CD4-positive, alpha-beta T cell (primary cell): ENCODE results near the gene ARIH1. TPM values are rescaled to one million over a fixed set of nuclear protein-coding genes. Genes with fewer than 3 reads are reported as not detected.
"Not testable (repeated sequence)": the region's sequence is repeated elsewhere in the genome, so short reads cannot be mapped to it uniquely, and the experiment has no call there.

ENCODE experiments used
- ATAC-seq: fragments of 200-7000 bp; cut with Tn5 transposase; one replicate; pipeline ENCODE4 v1.10.0; 2022; ENCODE audit warnings: mild to moderate bottlenecking; ENCODE audit not compliant: poor library complexity
- CTCF ChIA-PET: fragments of 350-600 bp; sonication (Branson Sonifier 250); formaldehyde crosslinking; loops from one replicate; lab custom pipeline; 2021; ENCODE audit warnings: antibody characterized with exemption, inconsistent platforms; lab: Charles Lee
- POLR2A ChIA-PET: fragments of 350-600 bp; sonication (Branson Sonifier 250); formaldehyde crosslinking; loops from one replicate; lab custom pipeline; 2021; ENCODE audit warnings: antibody characterized with exemption, inconsistent platforms; lab: Charles Lee
- DNase-seq, 14 experiments: peaks; one replicate each; pipeline ENCODE4 v3.0.0-alpha.2; 2013 to 2020; ENCODE audit warnings: mixed read lengths in 2 of 14
- H3K27ac ChIP-seq, 2 donors: one replicate each; pipeline versions ENCODE4 v1.5.1 to v1.7.0; 2013; ENCODE audit warnings: low read length in 2 of 2, low read depth in 1 of 2, mild to moderate bottlenecking in 1 of 2
- H3K27me3 ChIP-seq, 2 experiments: 1 replicate in 1 of 2; 2 replicates in 1 of 2; pipeline versions ENCODE4 v1.6.1 to v1.7.0; 2013; ENCODE audit warnings: low read length in 2 of 2, control low read depth in 1 of 2, mild to moderate bottlenecking in 1 of 2, moderate library complexity in 1 of 2; ENCODE audit not compliant: insufficient read depth in 2 of 2, control insufficient read depth in 1 of 2
- H3K36me3 ChIP-seq: one replicate; pipeline ENCODE4 v1.6.1; 2013; ENCODE audit warnings: low read length, control low read depth; ENCODE audit not compliant: insufficient read depth
- H3K4me1 ChIP-seq: one replicate; pipeline ENCODE4 v1.6.1; 2013; ENCODE audit warnings: low read length, control low read depth; ENCODE audit not compliant: insufficient read depth
- H3K4me3 ChIP-seq: one replicate; pipeline ENCODE4 v1.5.1; 2013; ENCODE audit warnings: mild to moderate bottlenecking, low read length, moderate library complexity
- H3K9me3 ChIP-seq, 2 experiments: 1 replicate in 1 of 2; 2 replicates in 1 of 2; pipeline versions ENCODE4 v1.6.1 to v1.7.0; 2013; ENCODE audit warnings: low read length in 2 of 2, mild to moderate bottlenecking in 2 of 2, control low read depth in 1 of 2, moderate library complexity in 1 of 2; ENCODE audit not compliant: control insufficient read depth in 1 of 2, insufficient read depth in 1 of 2
- H3K27ac Mint-ChIP-seq: one replicate; pipeline ENCODE4 v1.8.0; 2020; ENCODE audit warnings: mixed read lengths
- H3K27me3 Mint-ChIP-seq: one replicate; pipeline ENCODE4 v1.8.0; 2021; ENCODE audit warnings: mixed read lengths
- H3K36me3 Mint-ChIP-seq: one replicate; pipeline ENCODE4 v1.8.0; 2021; ENCODE audit warnings: low read depth, mixed read lengths
- H3K4me1 Mint-ChIP-seq: one replicate; pipeline ENCODE4 v1.8.0; 2021; ENCODE audit warnings: low read depth, mixed read lengths
- H3K4me3 Mint-ChIP-seq: one replicate; pipeline ENCODE4 v1.8.0; 2020; ENCODE audit warnings: mild to moderate bottlenecking, mixed read lengths
- H3K9me3 Mint-ChIP-seq: one replicate; pipeline ENCODE4 v1.8.0; 2020; ENCODE audit warnings: mixed read lengths
- intact Hi-C, 2 experiments: fragments of 100-400 bp; cut with DNase I in 1 of 2; cut with micrococcal nuclease in 1 of 2; formaldehyde crosslinking; loops; one replicate each; pipeline versions ENCODE4 v1.15.1 to v1.9.0; 2023 to 2025; cut with DNase I, micrococcal nuclease
- total RNA-seq, 174 experiments: library from RNA in 2 of 174; stranded (reverse) in 2 of 174; gene quantifications; one replicate each; pipeline ENCODE4 v1.2.3 and lab custom pipeline; 2021 to 2026
- TF ChIP-seq, protein P1 (sequence below): fragments of 200-600 bp; IDR thresholded peaks from one replicate; pipeline ENCODE4 v1.8.0; 2022; ENCODE audit warnings: antibody characterized with exemption, mild to moderate bottlenecking

The ARIH1 gene
- total RNA-seq, 2 experiments from 2014 or later = 281 to 283 TPM

DNA sequence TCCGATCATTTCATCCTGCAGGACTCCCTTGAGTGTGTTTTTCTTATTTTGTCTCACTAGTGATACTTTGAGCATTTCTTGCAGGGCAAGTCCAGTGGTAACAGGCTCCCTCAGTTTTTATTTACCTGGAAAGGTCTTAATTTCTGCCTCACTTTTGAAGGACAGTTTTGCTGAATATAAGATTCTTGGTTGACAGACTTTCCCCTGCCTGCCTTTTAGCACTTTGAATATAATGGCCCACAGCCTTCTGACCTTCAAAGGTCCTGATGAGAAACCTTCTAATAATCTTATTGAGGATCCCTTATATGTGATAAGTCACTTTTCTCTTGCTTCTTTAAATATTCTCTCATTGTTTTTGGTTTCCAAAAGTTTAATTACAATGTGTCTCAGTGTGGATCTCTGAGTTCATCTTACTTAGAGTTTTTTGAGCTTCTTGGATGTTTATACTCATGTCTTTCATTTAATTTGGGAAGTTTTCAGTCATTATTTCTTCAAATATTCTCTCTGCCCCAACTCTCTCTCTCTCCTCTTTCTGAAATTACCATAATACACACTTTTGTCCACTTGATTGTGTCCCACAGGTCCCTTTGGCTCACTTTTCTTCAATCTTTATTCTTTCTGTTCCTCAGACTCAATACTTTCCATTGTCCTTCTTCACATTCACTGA, 36.3 kb upstream of the ARIH1 start:
- Mint-ChIP-seq H3K9me3 (peaks cover 12% of the 10 kb centered on the region), H3K4me1 (no peaks in the 10 kb centered on the region), H3K4me3 (no peak overlapping the region), H3K36me3 (peaks cover 9% of the 10 kb centered on the region), H3K27me3 (peaks cover 40% of the 10 kb centered on the region), H3K27ac (no peak overlapping the region)
- TF ChIP-seq, protein P1, sequence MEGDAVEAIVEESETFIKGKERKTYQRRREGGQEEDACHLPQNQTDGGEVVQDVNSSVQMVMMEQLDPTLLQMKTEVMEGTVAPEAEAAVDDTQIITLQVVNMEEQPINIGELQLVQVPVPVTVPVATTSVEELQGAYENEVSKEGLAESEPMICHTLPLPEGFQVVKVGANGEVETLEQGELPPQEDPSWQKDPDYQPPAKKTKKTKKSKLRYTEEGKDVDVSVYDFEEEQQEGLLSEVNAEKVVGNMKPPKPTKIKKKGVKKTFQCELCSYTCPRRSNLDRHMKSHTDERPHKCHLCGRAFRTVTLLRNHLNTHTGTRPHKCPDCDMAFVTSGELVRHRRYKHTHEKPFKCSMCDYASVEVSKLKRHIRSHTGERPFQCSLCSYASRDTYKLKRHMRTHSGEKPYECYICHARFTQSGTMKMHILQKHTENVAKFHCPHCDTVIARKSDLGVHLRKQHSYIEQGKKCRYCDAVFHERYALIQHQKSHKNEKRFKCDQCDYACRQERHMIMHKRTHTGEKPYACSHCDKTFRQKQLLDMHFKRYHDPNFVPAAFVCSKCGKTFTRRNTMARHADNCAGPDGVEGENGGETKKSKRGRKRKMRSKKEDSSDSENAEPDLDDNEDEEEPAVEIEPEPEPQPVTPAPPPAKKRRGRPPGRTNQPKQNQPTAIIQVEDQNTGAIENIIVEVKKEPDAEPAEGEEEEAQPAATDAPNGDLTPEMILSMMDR = no peak
- H3K27me3 ChIP-seq = peaks cover 6 to 8% of the 10 kb centered on the region in 2 experiments
- no peak overlapping the region for H3K4me3 ChIP-seq
- intact Hi-C loops = no loop called here
- DNase-seq (no peak), ATAC-seq (no peak)
- ChIA-PET CTCF (no interaction called here), POLR2A (no interaction called here)
- H3K4me1 ChIP-seq = no peaks in the 10 kb centered on the region
- H3K9me3 ChIP-seq = peaks cover 21% of the 10 kb centered on the region in 2 experiments
- no peak overlapping the region for H3K27ac ChIP-seq
- no peaks in the 10 kb centered on the region for H3K36me3 ChIP-seq

- DNase-seq, H3K4me3 Mint-ChIP-seq, H3K4me1 Mint-ChIP-seq, H3K27ac ChIP-seq, H3K36me3 ChIP-seq, CTCF ChIA-PET, H3K4me1 ChIP-seq, H3K27me3 ChIP-seq, H3K27ac Mint-ChIP-seq, H3K36me3 Mint-ChIP-seq, intact Hi-C loops, H3K4me3 ChIP-seq, H3K9me3 Mint-ChIP-seq, ATAC-seq: not testable (repeated sequence)
- peaks cover 4 to 16% of the 10 kb centered on the region in 2 experiments for H3K9me3 ChIP-seq
- POLR2A ChIA-PET = interaction anchor here (1.1 kb wide), 1 partner anchor 31 kb away, joined by 3 read pairs; no protein-coding TSS in a partner anchor
- peaks cover 11% of the 10 kb centered on the region for H3K27me3 Mint-ChIP-seq
These were observed 31.3 kb upstream of the ARIH1 start for GRCh38 chr15:72442848-72443247.

DNA sequence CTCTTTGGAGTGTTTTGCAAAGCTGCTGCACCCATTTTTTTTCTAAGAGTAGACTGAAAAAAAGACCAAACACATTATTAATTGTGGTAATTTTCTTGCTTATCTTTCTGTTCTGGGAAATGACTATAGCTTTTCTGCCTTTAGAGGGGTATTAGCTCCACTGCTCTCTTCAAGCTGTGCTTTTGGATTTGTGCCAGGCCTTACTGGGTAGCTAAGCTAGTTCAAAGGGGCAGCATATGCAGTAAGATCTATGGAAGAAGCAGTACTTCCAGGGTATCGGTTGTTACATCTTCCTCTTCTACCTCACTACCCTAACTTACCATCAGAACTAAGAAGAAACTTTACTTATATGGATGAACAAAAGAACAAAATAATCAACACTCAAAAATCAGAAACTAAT, 28.7 kb upstream of the ARIH1 start:
- TF ChIP-seq, protein P1 = no peak
- POLR2A ChIA-PET = no interaction called here
- no peak for ATAC-seq
- Mint-ChIP-seq H3K36me3 (no peaks in the 10 kb centered on the region), H3K9me3 (peaks cover 3% of the 10 kb centered on the region), H3K4me1 (no peaks in the 10 kb centered on the region), H3K27ac (no peak overlapping the region), H3K27me3 (peaks cover 9% of the 10 kb centered on the region), H3K4me3 (no peak overlapping the region)
- no peaks in the 10 kb centered on the region for H3K27me3 ChIP-seq
- CTCF ChIA-PET = interaction anchor here (0.8 kb wide), 1 partner anchor 10 kb away, joined by 3 read pairs; no protein-coding TSS in a partner anchor
- H3K9me3 ChIP-seq = no peaks in the 10 kb centered on the region
- no peak for DNase-seq
- H3K4me1 ChIP-seq = no peaks in the 10 kb centered on the region
- H3K36me3 ChIP-seq = no peaks in the 10 kb centered on the region
- intact Hi-C loops = no loop called here
- H3K4me3 ChIP-seq = no peak overlapping the region
- no peak overlapping the region for H3K27ac ChIP-seq

DNA sequence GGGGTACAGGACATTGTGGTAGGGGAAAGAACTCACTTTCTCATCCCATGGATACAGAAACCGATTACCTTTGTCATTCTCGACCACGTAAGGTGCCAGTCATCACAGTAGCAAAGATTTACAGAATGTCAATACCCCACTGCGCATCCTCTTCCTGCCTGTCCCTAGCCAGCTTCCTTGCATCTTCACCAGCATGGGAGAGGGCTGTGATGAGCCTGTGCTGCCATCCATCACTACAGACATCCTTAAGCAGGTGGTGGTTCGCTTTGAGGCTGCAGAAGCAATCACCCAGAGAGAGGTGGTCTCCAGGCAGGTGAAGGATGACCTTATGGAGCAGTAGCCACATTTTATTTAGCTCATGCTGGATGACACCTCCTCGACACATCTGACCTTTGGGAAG, 23.3 kb upstream of the ARIH1 start:
- Histone ChIP-seq H3K4me3 (no peak overlapping the region), H3K4me1 (no peaks in the 10 kb centered on the region), H3K27ac (no peak overlapping the region), H3K9me3 (no peaks in the 10 kb centered on the region), H3K27me3 (no peaks in the 10 kb centered on the region), H3K36me3 (no peaks in the 10 kb centered on the region)
- no peak overlapping the region for H3K4me3 Mint-ChIP-seq
- H3K36me3 Mint-ChIP-seq = no peaks in the 10 kb centered on the region
- TF ChIP-seq, protein P1 = no peak
- ChIA-PET CTCF (no interaction called here), POLR2A (interaction anchor here (0.7 kb wide), 1 partner anchor 22 kb away, joined by 3 read pairs; no protein-coding TSS in a partner anchor)
- H3K9me3 Mint-ChIP-seq = no peaks in the 10 kb centered on the region
- H3K27me3 Mint-ChIP-seq = peaks cover 4% of the 10 kb centered on the region
- ATAC-seq = no peak
- no peak for DNase-seq
- H3K27ac Mint-ChIP-seq = no peak overlapping the region
- intact Hi-C loops = no loop called here
- H3K4me1 Mint-ChIP-seq = no peaks in the 10 kb centered on the region
